ENCODE data around the gene IL3.

Gene IL3

DNA sequence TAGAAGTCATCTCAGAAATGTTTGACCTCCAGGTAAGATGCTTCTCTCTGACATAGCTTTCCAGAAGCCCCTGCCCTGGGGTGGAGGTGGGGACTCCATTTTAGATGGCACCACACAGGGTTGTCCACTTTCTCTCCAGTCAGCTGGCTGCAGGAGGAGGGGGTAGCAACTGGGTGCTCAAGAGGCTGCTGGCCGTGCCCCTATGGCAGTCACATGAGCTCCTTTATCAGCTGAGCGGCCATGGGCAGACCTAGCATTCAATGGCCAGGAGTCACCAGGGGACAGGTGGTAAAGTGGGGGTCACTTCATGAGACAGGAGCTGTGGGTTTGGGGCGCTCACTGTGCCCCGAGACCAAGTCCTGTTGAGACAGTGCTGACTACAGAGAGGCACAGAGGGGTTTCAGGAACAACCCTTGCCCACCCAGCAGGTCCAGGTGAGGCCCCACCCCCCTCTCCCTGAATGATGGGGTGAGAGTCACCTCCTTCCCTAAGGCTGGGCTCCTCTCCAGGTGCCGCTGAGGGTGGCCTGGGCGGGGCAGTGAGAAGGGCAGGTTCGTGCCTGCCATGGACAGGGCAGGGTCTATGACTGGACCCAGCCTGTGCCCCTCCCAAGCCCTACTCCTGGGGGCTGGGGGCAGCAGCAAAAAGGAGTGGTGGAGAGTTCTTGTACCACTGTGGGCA is 13.8 kb downstream of the IL3 start:
- no peak for DNase-seq

DNA sequence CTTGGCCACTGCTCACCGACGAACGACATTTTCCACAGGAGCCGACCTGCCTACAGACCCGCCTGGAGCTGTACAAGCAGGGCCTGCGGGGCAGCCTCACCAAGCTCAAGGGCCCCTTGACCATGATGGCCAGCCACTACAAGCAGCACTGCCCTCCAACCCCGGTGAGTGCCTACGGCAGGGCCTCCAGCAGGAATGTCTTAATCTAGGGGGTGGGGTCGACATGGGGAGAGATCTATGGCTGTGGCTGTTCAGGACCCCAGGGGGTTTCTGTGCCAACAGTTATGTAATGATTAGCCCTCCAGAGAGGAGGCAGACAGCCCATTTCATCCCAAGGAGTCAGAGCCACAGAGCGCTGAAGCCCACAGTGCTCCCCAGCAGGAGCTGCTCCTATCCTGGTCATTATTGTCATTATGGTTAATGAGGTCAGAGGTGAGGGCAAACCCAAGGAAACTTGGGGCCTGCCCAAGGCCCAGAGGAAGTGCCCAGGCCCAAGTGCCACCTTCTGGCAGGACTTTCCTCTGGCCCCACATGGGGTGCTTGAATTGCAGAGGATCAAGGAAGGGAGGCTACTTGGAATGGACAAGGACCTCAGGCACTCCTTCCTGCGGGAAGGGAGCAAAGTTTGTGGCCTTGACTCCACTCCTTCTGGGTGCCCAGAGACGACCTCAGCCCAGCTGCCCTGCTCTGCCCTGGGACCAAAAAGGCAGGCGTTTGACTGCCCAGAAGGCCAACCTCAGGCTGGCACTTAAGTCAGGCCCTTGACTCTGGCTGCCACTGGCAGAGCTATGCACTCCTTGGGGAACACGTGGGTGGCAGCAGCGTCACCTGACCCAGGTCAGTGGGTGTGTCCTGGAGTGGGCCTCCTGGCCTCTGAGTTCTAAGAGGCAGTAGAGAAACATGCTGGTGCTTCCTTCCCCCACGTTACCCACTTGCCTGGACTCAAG is 14.6 kb downstream of the IL3 start:
- DNase-seq: no peak

DNA sequence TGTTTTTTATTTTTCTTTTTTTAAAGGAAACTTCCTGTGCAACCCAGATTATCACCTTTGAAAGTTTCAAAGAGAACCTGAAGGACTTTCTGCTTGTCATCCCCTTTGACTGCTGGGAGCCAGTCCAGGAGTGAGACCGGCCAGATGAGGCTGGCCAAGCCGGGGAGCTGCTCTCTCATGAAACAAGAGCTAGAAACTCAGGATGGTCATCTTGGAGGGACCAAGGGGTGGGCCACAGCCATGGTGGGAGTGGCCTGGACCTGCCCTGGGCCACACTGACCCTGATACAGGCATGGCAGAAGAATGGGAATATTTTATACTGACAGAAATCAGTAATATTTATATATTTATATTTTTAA is 15.2 kb downstream of the IL3 start:
- no peak for DNase-seq

DNA sequence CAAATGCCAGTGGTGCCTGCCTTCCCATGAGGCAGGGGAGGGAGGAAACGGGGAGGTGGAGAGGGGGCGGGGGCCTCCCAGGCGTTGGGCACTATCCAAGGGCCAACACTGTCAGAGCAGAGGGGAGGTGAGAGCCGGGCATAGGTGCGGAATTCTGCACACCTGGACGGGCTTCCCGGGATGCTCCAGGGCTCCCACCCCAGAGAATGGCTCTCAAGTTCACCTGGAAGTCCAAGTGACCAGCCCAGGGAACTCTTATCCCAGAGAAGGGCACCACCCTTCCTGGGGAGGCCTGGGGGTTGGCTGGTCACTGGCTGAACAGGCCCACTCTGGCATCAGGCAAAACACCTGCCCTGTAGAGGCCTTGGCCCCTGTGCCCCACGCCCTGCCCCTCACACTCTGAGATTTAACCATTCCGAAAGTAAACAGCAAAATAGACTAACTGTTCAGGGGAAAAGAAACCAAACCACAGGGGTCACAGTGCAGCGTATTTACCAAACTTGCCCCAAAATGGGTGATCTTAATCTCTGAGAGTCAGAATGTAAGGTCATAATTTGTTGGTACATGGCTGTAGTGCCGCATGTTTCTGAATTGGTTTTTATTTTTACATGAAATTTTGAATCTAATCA is 15.9 kb downstream of the IL3 start:
- DNase-seq: no peak

DNA sequence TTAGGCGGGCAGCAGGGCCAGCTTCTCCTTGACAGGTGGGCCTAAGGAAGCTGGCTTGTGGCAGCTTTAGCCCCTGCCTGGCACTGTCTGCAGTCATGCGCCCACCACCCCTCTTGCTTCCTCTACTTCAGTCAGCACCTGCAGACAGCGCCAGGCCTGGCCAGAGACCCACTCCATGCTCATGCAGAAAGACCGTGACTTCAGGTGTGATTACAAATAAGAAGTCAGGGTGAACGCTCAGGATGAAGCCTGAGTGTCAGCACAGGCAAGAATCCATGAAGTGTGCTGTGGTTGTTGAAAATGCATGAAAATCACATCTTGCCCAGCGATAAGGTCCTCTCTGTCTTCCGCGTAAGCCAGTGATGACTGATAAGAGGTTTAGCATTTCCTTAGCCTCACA is 16.5 kb downstream of the IL3 start:
- DNase-seq: no peak

DNA sequence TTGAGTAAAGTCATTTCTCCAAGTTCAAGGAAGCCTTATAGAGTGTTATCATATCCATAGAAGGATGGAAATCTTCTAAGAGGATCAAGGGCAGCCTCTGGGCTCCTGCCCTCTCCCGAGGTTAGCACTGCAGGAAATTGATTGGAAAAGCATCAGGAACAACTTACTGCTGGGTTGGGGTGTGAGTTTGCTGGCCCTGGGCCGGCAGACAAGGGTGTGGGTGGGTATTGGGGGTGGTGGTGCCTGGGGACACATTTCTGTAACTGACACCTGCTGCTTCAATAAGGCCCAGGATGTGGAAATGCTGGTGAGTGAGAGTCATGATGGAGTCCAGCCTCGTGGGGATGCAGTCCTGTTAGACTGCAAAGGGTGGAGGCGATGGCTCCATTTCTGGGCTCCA is 18.6 kb downstream of the IL3 start:
- DNase-seq: no peak

DNA sequence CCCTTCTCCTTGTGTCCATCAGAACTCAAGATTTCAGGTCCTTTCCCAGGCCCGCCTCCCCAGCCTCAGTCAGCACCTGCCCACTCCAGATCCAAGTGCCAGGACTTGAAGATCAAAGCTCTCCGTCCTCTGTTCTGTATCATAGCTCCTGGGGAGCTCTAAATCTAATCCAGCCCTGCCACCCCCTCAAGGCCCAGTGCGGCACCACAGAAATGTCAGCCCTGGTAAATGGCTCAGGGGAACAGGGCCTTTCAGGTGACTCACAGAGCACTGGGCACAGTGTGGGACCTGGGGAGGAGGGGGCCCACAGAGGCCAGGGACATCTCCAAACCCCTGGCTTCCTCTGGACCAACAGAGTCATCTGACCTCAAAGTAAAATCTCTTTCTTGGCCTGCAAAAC is 19.2 kb downstream of the IL3 start:
- no peak for DNase-seq

DNA sequence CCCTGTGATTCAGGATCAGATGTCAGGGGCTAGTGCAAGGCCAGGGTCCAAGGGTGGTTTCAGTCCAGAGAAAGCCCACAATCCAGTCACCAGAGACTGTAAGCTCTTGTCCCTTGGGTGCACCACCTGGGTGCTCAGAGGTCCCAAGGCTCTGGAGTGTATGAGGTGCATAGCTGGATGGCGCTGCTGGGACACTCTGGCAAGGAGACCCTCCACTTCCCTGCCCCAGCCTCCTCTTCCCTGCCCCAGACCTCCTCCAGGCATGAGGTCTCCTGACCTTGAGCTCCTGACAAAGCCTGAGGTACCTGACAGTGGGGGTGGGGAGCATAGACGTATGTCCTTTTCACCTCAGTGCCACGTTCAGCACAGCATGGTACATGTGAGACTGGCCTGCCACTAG is 20.1 kb downstream of the IL3 start:
- DNase-seq: no peak

DNA sequence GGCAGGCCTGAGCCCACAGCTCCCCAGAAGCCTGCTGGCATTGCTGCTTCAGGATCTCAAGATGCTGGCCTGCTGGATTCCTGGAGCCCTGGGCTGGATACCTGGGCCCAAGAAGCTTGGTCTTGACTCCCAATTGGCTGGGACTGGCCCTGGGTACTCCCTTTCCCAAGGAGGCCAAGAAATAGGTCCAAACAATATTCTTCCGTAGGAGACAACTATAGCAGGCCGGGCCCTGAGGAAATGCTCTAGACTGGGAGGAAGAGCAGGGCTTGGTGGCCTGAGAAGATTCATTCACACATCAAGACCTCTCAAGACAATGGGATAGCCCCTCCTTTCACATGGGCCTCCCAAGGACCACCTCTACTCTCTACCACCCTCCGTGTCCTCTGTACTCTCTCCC is 21.0 kb downstream of the IL3 start:
- DNase-seq: no peak

DNA sequence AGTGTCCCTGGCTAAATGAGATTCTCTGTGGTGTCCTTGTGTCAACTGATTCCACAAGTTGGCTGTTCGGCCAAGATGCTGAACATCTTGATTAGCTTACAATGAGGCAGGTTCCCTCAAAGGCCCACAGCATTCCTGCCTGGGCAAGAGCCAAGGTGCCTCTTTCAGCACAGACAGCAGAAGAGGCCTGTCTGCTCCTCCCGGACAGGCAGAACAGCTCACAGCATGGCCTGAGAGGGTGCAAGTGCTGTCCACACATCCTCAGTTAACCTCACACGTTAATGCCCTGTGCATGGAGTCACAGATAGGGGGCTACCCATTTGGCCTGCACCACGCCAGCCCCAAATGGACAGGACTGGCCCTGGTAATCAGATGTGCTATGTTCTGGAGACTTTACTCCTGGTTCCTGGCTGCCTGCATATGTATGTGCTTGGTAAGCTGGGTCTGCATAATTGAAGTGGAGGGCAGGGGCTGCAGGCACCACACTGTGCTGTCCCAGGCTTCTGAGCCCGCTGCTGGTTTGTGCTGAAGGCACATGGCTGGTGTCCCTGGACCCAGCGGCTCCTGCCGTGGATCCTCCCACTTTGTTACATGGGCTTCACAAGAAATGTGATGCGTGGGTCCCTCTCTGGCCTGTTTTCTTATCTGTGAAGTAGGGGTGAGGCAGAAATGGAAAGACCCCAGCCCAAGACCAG is 22.0 kb downstream of the IL3 start:
- no peak for DNase-seq

DNA sequence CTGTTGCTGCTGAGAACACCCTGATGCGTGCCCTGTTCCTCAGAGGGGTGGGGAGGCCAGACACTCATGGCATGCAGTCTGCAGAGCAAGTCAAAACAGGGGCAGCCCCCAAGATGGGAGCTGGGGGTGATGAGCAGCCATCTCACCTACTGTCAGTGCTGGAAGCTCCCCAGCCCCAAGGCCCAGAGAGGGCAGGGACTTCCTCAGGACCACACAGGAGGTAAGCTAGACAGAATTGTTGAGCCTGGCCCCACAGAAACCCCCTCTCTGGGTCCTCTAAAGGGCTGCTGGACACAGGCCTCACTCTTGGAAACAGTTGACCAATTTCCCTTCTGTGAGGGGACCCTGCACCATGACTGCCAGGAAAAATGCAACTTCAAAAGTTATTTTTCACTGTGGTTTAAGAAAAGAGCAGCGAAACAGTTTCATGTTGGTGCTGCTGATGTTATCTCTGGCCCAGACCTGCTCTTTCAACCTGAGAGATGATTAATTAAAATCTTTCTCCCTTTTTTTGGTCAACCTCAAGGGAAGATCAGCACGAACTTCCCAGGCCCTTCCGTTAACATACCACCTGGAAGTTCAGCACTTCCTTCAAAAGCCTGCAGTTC is 22.7 kb downstream of the IL3 start:
- DNase-seq: no peak

DNA sequence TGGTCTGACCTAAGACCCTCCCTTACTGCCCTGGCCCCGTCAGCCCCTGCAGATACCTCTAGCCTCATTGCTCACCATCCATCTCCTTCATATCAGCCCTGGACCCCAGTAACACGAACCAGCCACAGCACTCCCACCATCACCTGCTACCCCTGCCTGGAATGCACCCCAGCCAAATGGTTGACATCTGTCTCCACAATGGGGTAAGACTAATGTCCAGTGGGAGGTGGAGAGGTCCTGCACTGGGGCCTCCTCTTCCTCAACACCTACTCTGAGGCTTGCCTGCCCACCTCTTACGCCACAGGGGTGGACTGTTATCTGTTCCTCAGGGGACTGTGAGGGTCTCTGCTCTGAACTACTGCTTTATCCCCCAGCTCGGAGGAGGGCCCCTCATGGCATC is 25.2 kb downstream of the IL3 start:
- no peak for DNase-seq

DNA sequence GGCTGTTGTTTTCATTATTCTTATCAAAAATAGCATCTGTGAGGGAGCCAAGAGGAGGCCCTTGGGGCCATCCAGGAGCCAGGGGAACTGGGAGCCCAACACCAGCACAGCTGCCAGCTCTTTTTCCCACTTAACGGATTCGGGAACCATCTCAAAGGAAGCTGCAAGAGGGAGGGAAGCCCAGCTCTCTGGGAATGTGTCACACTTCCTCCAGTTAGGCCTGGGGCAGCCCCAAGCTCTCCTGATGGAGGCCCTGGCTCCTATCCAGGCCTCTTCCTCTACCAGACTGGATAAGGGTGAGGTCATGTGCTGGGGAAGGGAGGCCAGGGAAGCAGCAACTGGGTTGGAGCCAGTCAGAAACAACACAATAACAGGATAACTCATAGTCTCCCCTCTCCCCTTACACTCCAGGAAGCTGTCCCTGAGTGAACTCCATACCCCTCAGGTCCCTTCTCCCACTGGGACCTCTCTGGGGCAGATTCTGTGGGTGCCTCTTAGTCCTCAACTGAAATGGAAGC is 25.9 kb downstream of the IL3 start:
- no peak for DNase-seq

DNA sequence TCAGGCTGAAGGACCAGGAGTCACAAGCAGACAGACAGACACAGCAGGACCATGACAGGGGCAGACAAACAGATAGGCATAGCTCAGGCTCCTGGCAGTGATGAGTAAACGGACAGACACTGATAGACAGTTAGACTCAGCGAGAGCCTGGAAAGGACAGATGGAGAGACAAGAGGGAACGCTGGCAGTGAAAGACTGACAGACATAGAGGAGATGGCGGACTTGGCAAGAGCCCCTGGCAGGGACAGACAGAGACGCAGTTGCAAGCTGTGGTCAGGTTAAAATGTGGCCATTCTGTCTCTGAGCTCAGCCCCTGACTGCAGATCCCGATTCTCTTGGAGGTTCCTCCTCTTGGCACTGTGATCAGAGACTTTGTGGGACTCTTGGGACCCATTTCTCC is 26.7 kb downstream of the IL3 start:
- no peak for DNase-seq

DNA sequence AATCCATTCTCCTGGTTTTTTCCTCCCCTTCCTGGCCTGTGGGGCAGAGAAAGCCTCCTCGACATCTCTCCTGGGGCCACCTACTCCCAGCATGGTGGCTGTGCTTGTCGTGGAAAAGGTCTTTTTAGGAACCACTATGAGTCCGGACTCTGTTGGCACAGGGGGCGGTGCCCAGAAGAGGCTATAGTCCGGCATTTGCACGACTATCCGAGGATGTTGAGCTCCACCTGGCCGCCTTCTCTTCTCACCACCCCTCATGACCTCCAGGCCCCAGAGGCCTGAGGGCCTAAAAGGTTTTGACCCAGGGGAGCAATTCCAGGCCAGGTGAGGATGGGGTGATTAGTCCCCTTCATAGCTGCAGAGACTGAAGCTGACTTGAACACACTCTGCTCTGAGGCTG is 27.2 kb downstream of the IL3 start:
- no peak for DNase-seq

DNA sequence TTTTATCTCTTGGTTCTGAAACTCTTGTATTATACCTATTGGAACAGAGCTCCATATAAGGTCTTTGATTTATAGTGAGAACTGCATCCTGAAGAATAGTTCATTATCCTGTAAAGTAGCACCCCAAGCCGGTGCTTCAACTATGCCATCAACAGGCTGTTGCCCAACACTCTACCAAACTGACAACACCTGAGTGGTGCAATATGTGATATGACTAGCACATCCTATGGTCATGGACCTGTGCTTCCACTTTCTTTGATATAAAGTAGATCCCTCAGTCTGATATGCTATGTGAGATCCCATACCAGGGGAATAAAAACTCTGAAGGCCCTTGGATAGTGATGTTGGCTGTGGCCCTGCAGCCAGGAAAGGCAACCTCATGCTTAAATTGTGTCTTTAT is 28.9 kb downstream of the IL3 start:
- no peak for DNase-seq

DNA sequence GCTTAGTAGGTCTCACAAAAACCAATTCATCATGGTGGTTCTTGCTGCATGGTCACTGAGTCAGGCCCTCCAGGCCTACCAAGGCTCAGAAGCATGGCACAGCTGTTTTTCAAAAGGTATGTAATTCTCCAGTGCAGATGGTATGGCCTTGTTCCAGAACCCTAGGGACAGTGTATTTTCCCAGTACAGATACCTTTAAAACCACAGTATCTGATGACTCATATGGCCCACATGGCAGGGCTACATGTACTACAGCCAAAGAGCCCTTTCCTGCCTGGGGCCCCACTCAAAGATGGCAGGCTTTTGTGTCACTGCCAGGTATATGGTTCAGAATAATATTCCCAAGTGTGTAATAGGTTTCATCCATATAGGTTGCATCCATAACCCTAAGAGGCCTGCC is 29.7 kb downstream of the IL3 start:
- no peak for DNase-seq

DNA sequence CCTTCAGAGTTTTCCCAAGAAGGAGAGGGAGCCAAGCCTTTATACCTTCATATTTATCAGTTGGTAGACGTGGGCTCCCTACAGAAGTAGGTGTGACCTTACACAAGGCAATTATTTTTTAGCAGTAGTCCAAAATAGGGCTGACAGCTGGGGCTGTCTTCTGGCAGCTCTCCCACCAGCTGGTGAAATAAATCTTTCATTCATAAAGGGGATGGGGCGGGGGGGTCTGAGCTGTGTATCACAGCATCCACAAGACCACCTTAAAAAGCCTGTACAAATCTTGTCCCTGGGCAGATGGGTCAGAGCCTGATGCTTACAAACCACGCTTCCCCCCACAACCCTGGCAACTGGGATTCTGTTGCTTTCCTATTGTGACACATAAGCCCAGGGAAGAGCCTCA is 32.8 kb downstream of the IL3 start:
- no peak for DNase-seq

DNA sequence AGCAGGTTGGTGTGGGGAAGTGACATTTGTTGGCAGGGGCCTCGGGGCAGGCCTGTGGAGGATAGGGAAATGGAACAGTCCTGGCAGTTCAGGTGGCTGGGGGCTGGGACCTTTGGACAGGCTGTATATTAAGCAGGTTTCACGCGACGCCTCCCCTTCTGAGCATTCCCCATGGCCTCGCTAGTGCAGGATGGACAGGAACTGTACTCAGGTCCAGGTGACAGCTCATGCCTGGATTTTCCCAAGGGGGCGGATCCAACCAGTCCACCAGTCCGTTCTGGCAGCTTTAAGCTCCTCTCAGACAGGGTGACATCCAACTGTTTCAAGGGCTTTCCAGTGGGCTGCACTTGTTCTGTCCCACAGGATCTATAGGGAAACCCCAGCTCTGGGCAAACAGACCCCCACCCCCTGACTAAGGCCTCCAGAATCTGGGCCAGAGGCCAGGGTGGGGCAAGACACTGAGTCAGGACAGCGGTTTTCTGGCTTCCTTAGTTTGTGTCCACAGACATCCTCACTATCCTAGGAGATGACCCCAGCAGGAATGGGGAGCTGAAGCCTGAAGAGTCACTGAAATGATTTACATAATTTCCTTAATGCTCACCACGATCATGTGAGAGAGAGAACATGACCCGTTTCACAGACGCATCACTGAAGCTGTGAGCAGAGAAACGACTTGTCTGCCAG is 34.1 kb downstream of the IL3 start:
- no peak for DNase-seq

DNA sequence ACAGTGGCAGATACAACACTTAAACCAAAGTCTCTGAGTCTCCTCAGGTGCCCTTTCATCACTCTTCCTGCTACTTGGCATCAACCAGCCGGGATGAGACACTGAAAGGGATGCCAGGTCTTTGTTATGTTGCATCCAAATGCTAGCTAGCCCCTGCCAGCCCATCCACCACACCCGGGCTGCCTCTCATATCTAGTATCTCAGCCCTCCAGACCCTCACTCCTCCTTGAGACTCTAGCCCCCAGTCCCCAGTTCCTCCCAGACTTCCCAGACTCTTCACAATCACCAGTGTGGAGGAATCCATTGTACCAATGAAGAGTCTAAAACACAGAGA is 34.6 kb downstream of the IL3 start:
- no peak for DNase-seq

DNA sequence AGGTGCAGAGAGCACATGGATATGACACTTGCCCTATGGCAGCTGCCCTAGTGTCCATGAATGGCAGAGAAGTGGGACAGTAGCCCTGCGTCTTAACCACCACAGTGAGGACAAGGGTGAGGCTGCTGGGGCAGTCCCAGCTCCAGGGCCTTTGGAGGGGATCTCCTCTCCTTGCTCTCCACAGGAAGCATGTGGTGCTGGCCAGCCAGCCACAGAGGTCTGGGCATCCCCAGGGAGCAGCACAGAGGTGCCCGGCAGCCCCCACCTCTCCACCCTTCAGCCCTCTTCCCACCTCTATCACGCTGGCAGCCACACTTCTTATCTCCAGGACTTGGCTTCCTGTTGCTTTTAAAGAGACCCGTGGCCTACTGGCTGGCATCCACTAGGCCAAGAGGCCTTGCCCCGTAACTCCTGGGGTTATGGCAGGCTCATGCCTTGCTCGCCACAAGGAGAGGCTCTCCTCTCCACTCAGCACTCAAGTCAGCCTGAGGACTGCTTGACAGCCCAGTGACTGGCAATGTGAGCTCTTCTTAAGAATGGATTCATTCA is 35.0 kb downstream of the IL3 start:
- DNase-seq: no peak

DNA sequence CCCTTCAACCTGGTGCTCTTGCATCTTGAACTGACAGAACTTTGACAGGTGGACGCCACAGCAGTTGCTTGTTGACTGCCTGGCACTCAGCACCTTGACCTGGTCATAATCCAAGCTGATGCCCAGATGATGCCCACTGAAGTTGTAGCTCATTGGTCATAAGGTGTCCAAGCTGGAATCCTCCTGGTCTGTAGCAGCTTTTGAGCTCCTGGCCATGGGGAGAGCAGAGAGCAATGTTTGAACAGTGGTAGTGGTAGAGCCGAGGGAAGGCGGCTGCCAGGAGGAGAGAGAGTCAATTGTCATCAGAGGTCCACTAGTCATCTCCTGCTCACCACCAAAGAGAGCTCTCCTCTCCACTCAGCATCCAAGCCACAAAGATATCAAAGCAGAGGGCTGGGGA is 36.4 kb downstream of the IL3 start:
- no peak for DNase-seq
